NCI-H524 treated with DMSO at 0.1 percent for 48 hours (cell line): ENCODE results near the gene BIN2.
"Not testable (repeated sequence)": the region's sequence is repeated elsewhere in the genome, so short reads cannot be mapped to it uniquely, and the experiment has no call there.

Source experiments
- DNase-seq: peaks from one replicate; lab custom pipeline; 2025; lab: John Stamatoyannopoulos, UW

The BIN2 gene

DNA sequence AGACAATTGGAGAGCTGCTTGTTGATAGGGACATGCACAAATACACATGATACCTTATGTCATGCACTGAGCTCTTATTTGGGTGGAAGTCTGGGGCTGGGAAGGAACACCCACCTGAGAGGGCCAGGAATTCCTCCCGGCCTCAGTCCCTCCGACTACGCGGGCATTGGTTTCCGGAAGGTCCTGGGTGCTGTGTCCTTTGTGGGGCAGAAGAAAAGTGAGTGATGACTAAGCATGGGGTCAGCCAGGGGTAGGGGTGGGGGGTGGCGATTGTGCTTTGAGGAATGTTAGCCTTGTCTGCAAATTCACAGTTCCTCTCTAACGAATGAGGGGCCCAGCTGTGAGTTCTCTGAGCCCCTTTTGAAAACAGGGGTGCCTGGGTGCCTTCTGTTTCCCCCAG lies 21.7 kb upstream of the BIN2 start:
- no peak for DNase-seq

DNA sequence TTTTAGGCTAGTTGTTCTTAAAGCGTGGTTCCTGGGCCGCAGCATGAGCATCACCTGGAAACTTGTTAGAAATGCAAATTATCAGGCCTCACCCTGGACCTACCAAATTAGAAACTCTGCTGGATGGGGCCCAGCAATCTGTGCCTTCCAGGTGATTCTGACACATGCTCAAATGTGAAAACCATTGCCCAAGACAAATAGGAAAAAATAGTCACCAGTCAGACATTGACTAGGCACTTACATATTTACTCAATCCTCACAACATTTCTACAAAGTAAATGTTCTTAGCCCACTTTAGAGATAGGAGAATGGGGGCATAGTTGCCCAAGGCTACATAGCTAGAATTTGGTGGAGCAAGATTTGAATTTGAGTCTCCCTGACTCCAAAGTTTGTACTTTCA lies 19.2 kb upstream of the BIN2 start:
- no peak for DNase-seq

DNA sequence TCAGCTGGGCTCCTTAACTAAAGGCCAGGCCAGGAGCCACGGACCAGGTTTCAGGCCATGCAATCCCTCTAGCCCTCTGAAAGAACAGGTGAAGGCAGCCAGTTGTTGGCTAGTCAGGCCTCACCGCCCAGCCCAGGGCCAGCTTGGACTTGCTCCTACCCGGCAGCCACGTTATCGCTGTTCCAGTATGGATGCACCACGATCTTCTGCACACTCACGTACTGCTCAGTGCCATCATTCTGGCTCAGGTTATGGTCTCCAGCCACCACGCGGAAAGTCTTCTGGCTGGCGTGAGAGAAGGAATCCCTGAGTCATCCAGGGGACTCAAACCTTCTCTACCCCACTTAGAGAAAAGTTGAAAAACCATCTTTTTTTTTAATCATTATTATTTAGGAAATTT lies 18.4 kb upstream of the BIN2 start:
- no peak for DNase-seq

GRCh38 chr12:51341251-51342007 lies 17.5 kb upstream of the BIN2 start:
- no peak for DNase-seq

GRCh38 chr12:51339750-51340149 lies 15.8 kb upstream of the BIN2 start:
- no peak for DNase-seq

- DNase-seq, result not testable (repeated sequence)
Measured at GRCh38 chr12:51337336-51337735, 13.4 kb upstream of the BIN2 start.

DNA sequence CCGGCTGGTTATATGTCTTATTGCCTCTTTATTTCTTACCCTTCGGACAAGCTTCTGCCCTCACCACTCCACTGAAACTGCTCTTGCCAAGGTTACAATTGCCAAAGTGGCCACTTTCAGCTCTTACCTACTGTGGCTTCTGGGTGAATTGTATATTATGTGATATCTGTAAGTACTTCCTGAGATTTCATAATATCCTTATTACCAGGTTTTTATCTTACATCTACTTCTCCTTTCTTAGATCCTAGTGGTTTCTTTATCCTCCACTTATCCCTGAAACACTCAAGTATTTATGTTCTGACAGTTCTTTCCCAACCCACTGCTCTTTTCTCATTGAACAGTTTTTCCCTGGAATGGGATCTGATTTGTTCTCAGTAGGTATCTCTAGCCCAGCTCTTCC lies 12.0 kb upstream of the BIN2 start:
- DNase-seq, result no peak

GRCh38 chr12:51334764-51335163 lies 10.8 kb upstream of the BIN2 start:
- no peak for DNase-seq

DNA sequence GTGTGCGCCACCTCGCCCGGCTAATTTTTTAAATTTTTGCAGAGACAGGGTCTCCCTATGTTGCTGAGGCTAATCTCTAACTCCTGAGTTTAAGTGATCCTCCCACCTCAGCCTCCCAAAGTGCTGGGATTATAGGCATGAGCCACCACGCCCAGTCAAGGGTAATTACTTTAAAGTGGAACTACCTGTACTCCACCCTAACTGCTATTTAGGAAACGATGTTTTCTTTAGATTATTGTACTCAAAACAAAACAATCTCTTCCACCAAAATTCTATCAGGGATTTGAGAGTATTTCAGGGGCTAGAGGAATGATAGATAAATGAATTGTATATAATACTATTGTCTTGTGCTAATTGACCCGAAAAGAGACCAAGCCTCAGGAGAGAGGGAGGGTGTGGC lies 9.6 kb upstream of the BIN2 start:
- DNase-seq, result no peak

GRCh38 chr12:51330186-51330585 lies 6.2 kb upstream of the BIN2 start:
- no peak for DNase-seq

GRCh38 chr12:51329742-51330141 lies 5.8 kb upstream of the BIN2 start:
- no peak for DNase-seq

GRCh38 chr12:51328587-51328986 lies 4.6 kb upstream of the BIN2 start:
- no peak for DNase-seq

GRCh38 chr12:51326698-51327439 lies 2.9 kb upstream of the BIN2 start:
- no peak for DNase-seq

GRCh38 chr12:51324953-51325352 lies 979 bp upstream of the BIN2 start:
- DNase-seq, result no peak

DNA sequence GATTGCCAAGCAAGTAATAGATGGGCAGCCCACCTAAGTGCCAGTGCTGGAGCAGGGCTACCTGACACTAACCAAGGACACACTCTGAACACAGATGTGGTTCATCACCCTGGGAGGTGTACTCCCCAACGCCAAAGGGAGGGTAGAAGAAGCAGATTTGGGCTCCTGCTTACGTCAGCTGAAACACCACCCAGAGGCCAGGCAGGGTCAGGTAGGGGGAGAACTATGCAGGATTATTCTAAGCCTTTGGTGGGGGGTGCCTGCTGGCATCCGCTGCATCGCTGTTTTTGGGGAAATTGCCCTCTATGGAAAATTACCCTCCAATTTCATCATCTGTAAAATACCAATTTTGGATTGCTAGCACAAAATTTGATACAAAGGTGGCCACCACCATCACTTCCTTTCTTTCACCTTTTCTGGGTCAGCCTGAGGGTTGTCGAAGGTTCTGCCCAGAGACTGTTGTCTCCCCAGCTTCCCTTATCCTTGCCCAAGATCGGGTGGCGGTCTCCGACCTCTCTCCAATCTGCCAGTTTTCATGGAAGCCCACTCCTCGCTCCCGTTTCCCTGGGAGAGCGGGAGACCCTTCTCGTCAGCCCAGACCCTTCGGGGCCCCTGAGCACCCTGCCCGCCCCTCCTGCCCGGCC lies 535 bp downstream of the BIN2 start:
- DNase-seq, result no peak

GRCh38 chr12:51322452-51322851 lies 1.5 kb downstream of the BIN2 start:
- DNase-seq, result no peak

DNA sequence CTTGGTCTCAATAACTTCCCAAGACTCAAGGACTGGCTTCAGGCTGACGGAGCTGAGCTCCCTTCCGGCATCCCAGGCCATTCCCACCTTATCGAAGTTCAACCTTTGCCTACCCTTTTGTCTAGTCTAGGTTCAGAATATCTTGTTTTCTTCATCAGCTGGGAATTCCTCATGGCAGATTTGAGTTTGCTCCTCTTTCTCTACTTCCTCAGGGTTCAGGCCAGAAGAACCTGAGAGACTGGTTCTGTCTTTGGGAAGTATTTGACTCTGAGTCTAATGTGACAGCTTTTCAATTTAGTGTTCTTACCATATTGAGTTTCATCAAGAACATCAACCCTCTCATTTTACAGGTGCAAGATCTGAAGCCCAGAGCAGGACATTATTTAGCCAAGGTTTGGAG lies 2.1 kb downstream of the BIN2 start:
- no peak for DNase-seq

DNA sequence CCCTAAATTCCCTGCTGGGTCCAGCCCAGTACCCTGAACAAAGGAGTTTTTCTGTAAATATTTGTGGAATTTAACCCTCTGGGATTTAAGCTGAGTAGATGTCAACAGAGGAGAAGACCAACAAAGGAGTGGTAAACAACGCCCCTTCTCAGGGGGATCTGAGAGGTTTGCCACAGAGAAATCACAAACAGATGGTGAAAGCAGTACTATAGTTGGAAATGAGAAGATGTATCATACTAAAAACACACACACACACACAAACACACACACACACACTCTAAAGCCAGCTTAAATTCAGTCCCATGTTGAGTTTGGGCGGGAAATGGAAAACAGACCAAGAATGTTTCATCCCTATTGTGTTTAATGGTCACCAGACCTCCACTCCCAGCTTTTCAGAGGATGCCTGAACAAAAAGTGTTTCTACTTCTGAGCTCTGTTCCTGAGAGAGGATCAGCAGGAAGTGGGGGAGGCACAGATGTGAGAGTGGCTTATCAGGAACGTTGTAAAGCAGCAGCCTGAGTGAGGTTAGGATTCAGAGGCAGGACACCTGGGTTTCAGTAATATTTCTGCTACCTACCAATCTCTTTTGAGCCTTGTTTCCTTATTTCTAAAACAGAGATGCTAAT lies 3.2 kb downstream of the BIN2 start:
- DNase-seq, result no peak

- no peak for DNase-seq
Measured at GRCh38 chr12:51320311-51320694, 3.7 kb downstream of the BIN2 start.

DNA sequence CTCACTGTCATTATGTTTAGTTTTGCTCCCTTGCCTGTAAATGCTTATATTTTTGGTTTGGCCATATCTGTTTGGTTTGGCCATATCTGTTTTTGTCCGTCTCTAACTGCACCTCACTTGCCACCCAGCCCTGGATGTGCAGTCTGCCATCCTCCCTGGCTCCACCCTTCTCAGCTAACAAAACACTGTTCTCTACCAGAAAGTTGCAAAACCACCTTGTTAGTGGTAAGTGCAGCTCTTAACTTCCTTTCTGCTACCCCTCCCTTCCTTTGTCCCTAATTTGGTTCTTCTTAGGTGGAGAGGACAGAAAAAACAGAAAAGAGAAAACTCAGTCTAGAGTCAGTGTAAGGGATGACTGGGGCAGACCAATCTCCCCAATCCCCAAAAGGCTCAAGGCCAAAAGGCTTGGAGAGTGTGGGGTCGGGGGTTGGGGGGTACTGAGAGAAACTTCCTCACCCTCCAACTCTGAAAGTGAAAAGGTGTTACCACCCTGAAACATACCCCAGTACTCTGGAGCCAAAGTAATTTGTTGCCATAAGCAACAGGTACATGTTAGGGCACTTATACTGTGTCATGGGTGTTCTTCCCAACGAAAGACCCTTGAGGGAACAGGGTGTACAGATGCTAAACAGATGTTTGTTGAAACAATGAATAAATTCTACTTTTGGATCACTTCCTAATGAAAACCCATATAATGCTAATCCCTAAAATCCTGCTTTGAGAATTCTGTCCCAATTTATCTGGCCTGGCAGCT lies 5.0 kb downstream of the BIN2 start:
- DNase-seq, result no peak

DNA sequence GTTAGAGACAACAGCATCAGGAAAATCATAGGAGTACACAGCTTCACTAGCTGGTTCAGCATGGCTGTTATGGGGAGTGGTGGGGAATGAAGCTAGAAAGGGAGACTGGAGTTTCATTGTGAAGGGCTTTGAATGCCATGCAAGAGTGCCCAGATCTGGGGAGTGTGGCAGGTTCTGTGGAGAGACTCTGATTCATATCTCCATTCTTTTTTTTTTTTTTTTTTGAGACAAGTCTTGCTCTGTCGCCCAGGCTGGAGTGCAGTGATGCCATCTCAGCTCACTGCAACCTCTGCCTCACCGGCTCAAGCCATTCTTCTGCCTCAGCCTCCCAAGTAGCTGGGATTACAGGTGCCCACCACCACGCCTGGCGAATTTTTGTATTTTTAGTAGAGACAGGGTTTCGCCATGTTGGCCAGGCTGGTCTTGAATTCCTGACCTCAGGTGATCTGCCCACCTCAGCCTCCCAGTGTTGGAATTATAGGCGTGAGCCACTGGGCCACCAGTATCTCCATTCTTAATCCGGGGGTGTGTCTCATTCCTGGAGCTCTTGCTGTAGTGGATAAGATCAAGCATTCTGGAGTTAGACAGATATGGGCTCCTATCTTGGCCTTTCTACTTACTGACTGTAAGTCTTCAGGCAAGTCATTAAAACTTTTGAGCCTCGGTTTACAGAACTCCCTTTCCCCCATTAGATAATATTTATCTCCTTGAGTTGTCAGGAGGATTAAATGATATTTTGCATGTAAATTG lies 5.7 kb downstream of the BIN2 start:
- not testable (repeated sequence) for DNase-seq
